KBM-7 (cell line): Measurements from ENCODE around the gene G6PC3.

ENCODE experiments used
- DNase-seq: peaks from one replicate; pipeline ENCODE4 v3.0.0-alpha.2; 2015
- in situ Hi-C: fragments of 300-500 bp; cut with MboI; formaldehyde crosslinking; loops from 2 replicates; pipeline ENCODE4 v1.14.3; 2020; ENCODE audit warnings: low sequenced_read_pairs, low pct_unique_long_range_greater_than_20kb, mixed read lengths

Gene G6PC3

DNA sequence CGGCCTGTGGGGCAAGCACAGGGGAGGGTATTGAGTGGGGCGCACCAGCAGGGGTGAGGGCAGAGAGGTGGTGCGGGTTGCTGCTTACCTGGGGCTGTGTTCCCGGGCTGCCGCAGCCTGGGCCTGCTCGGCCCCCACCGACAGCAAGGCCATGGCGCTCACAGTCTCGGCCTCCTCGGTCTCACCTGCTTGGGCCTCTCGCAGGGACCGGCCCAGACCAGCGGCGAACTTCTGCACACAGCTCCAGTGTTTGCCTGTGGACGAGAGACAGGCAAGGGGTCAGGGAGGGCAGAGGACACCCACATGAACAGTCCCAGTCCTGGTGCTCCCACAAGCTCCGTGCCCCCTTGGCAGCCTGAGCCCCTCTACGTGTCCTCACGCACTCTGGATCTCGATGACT lies 7.9 kb downstream of the G6PC3 start:
- DNase-seq, result no peak
- in situ Hi-C loops, result loop anchor here (10.0 kb wide), 1 partner anchor 56 kb away; no protein-coding TSS in a partner anchor

- in situ Hi-C loops, result loop anchor here (10.0 kb wide), 1 partner anchor 55 kb away; no protein-coding TSS in a partner anchor
- DNase-seq, result no peak
These were observed 9.6 kb downstream of the G6PC3 start for GRCh38 chr17:44079877-44080821.

- DNase-seq, result no peak
- in situ Hi-C loops, result no loop called here
These were observed 11.1 kb downstream of the G6PC3 start for GRCh38 chr17:44081681-44082080.

- DNase-seq, result no peak
- in situ Hi-C loops, result no loop called here
These were observed 11.9 kb downstream of the G6PC3 start for GRCh38 chr17:44082256-44082927.

- in situ Hi-C loops, result no loop called here
- no peak for DNase-seq
These were observed 12.8 kb downstream of the G6PC3 start for GRCh38 chr17:44083250-44083849.

DNA sequence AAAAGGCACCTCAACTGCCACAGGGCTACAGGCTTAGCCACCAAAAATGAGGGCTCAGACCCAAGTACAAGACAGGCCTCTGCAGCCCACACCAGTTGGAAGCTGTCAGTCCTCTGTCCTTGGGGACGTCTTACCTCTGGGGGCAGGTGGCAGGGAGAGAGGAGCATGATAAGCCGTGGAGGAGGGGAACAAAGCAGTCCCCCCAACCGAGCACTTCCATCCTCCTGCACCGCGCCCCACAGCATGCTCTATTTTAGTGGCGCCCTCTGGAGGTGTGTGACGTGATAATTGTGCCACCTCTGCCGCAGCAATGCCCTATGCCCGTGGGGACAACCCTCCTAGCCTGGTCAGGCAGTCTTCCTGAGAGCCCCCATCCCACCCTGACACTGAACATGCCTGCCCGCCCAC lies 13.6 kb downstream of the G6PC3 start:
- in situ Hi-C loops, result no loop called here
- DNase-seq, result peak; percentile 39

DNA sequence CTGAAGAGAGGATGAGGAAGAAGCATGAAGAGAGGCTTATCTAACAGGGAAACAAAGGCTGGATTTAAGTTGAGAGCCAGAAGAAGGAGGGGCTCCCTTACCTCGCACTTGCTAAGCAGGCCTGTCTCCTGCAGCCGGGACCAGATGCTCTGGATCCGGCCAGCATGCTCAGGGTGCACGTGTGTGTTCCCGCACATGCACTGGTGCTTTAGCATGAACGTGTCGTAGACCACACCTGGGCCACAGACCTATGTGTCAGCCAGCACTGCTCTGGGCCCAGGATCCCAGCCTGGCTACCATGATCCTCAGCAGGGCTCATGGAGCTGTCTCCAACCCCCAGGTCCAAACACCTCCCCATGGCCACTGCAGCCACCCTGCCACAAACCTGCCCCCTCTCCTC lies 14.4 kb downstream of the G6PC3 start:
- in situ Hi-C loops, result no loop called here

GRCh38 chr17:44085908-44086307 lies 15.4 kb downstream of the G6PC3 start:
- in situ Hi-C loops, result no loop called here
- no peak for DNase-seq

More for the DNA sequence above, 14.4 kb downstream of the G6PC3 start:
- DNase-seq, result no peak

GRCh38 chr17:44086364-44087311 lies 16.1 kb downstream of the G6PC3 start:
- in situ Hi-C loops, result no loop called here
- DNase-seq, result peak; percentile 78

DNA sequence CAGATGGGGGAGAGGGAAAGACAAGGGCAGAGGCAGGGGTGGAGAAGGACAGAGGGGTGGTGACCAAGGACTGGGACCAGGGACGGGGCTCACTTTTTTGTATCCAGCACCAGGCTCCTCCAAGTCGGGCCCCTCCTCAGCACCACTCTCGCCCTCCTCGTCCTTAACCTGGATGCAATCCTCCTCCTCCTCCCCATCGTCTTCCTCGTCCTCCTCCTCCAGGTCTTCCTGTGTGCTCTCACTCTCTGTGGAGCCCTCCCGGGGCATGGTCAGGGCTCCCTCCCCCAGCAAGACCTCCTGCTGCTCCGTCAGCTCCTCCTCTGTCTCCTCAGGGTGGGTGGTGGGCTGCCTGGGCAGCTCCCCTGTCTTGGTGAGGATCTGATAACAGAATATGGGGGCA lies 16.8 kb downstream of the G6PC3 start:
- in situ Hi-C loops, result no loop called here
- no peak for DNase-seq

DNA sequence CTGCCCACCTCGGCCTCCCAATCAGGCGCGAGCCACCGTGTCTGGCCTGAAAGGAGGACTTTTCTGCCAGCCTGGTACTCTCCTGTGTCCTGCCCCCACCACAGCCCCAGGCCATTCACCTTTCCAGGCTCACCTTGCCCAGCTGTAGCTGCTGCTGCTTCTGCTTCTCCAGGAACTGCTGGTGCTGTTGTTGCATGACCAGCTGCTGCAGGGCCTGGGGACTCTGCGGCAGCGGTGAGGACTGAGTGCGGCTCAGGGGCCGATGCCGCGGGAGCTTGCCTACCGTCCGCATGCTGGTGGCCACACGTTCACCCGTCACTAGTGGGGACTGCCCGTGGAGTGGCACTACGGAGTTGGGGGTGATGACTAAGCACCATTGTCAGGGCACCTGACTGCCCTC lies 17.7 kb downstream of the G6PC3 start:
- no peak for DNase-seq
- in situ Hi-C loops, result no loop called here

DNA sequence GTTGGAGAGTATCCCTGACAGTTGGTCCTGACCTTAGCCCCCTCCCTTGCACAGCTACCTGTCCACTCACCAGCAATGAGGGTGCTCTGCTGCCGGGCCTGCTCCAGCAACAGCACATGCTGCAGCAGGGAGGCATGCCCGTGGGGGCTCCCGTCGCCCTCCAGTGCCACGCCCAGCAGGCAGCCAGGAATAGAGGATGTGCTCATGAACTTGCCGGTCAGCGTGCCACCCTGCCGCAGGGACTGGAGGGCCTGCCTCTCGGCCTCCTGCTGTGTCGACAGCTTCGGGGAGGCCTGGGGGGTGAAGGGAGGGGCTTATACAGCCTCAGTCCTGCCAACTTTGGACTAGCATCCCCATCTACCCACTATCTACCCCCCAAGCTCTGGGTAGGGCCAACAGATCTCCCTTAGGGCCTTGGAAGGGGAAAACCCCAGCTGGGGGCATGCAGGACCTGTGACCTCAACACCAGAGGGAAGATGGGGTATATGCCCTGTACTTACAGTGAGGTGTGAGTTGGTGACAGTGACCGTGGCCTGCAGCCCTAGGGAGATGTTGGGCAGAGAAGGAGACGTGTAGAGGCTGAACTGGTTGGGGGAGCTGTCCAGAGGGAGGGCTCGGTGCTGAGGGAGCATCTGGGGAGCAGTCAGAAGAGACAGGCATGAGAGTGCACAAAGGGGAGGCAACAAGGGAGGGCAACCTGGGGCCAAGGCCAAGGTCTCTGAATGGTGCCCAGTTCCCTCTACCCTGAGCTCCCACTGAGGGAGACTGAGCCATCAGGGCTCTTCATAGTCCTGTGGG lies 20.9 kb downstream of the G6PC3 start:
- DNase-seq, result no peak
- in situ Hi-C loops, result no loop called here

- in situ Hi-C loops, result no loop called here
- DNase-seq, result no peak
These were observed 21.5 kb downstream of the G6PC3 start for GRCh38 chr17:44092051-44092450.

- in situ Hi-C loops, result no loop called here
- DNase-seq, result no peak
These were observed 22.8 kb downstream of the G6PC3 start for GRCh38 chr17:44093231-44093900.

- in situ Hi-C loops, result no loop called here
- DNase-seq, result no peak
These were observed 24.3 kb downstream of the G6PC3 start for GRCh38 chr17:44094701-44095387.

GRCh38 chr17:44095388-44095646 lies 24.8 kb downstream of the G6PC3 start:
- in situ Hi-C loops, result no loop called here

More at GRCh38 chr17:44095388-44095646, 24.8 kb downstream of the G6PC3 start:
- no peak for DNase-seq
